DMS153 (cell line): ENCODE data around the gene RNASEH2B.

Experiments
- DNase-seq: peaks from one replicate; lab custom pipeline; 2025; lab: John Stamatoyannopoulos, UW

RNASEH2B gene

DNA sequence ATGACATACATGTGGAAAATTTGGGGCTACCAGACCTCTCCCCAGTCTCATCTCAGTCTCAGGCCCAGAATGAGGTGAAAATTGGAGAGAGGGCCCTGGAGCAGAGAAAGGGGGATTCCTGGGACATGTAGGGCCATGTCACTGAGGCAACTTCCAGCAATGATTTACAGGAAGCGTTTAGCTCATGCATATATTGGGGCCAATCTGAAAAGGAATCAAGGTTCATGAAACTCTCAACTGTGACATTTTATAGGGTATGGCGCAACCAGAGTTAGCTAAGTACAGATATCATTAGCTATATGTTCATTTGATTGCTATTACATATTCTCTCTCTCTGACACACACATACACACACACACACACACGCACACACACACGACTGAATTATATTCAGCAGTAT, 86.3 kb downstream of the RNASEH2B start:
- no peak for DNase-seq

DNA sequence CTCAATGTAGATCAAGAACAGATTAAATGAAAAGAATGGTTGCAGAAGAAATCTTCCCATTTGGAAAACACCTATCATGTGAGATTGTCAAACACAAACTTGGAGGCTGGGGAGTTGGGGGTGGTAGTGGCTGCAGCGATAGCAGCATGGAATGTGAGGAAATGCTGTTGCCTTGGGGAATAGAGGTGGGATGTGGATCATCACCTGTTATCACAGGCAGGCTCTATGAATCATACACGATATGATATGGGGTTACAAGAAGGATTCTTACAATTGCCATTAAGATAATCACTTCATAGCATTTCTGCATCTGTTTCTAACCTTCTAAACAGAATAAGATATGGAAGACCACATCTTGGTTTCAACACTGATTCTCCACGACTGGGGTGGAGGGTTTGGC, 88.7 kb downstream of the RNASEH2B start:
- DNase-seq = no peak

GRCh38 chr13:50999641-51000040, 90.0 kb downstream of the RNASEH2B start:
- no peak for DNase-seq

- DNase-seq = no peak
These were observed 90.5 kb downstream of the RNASEH2B start for GRCh38 chr13:51000061-51000460.

GRCh38 chr13:51000571-51001260, 91.1 kb downstream of the RNASEH2B start:
- DNase-seq = peak; percentile 76

DNA sequence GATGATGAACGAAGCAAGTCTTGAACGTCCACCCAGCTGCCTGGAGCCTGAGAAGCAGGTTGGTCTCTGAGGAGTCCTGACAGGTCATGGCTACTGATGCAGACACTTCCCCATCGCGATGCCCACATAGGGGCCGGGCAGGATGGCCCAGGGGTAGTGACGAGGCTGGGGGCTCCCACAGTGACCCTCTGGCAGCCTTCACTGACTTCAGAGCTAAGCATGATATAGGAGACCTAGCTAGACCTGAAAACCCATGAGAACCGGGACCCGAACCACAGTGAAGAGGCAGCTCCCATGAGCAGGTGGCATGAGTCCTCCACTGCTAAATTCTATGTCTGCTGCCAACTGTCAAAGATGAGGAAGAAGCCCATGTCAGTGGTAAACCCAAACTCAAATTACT, 91.7 kb downstream of the RNASEH2B start:
- DNase-seq = no peak

GRCh38 chr13:51002736-51003135, 93.1 kb downstream of the RNASEH2B start:
- DNase-seq = no peak

GRCh38 chr13:51003642-51004041, 94.1 kb downstream of the RNASEH2B start:
- no peak for DNase-seq

DNA sequence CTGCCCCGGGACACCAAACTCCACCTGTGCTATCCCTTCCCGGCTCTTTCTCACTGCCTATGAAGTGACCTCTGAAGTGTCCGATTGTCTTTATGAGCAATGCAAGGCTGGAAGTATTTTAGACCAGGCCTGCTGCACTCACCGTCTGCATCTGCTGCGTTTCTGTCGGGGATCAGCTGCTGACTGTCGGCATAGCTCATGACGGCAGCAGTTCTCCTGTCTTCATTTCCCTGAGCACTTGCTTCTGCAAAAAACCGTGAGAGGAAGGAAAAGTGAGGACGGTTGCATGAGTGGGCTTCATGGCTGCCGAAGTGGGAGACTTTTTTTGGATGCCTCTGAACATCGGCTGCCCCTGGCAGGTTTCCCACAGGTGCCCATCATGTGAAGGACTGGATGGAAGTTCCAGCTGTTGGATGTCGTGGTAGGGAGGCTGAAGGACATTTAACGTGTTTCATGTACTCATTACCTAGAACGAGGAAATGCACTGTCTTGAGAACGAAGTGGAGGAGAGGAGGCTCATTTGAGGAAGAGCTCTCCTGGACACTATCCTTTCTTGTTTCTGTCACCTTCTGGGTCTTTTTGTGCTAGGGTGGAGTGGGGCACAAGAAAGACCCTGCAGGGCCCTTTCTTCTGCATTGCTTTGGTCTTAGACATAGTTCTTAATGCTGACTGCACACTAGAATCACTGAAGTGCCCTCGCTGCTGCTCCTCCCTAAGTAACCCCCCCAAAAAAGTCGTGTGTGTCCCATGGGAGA, 94.7 kb downstream of the RNASEH2B start:
- no peak for DNase-seq

DNA sequence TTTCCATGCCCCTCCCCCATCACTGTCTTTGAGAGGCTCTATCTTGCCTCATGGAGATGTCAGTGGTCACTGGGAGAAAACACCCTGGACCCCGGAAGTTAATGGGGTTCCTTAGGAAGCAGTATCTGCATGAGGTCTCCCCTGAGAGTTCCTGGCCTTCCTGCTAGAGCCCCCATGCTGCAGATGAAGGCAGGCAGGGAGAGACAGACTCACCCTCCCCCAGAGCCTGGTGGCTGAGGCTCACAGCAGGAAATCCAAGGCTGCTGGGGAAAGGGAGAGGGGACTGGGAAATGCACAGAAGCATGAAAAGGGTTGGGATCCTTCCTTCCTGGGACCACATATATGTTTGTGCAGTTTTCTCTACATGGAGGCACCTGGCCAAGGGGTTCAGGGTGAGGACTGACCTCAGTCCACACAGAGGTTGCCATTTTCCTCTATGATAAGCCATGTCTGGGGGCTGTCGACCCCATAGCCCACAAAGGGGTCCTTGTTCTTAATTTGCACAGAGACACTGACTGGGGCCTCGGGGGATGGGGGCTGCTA, 95.4 kb downstream of the RNASEH2B start:
- DNase-seq = no peak

DNA sequence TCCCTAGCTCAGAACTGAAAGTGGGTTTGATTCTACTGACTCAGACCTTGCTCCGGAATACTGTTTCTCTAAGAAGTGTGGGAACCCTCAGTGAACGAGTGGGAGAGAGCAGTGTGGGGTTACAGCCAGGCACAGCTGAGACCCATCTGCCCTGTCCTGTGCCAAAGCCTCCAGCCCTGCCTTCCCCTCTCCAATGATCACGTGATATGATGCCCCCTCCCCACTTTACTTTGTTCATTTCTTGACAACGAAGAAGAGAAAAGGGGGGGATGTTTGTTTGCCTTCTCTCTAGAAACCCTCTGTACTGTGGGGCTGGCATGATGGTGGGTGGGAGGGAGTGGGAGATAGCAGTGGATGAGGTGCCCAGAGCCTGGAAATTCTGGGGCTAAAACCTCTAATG, 96.0 kb downstream of the RNASEH2B start:
- DNase-seq = no peak
